ENCODE results near the gene VSX1.

Gene VSX1

GRCh38 chr20:25032065-25032477 lies 49.9 kb downstream of the VSX1 start:
- TF ChIP-seq ZNF585B (tag by site-specific recombination; IDR thresholded peaks at IDR 0.05) (no peak), ZNF248 (tag by site-specific recombination; IDR thresholded peaks at IDR 0.05) (no peak), ZNF449 (tag by site-specific recombination; IDR thresholded peaks at IDR 0.05) (no peak), KLF17 (tag by site-specific recombination; IDR thresholded peaks at IDR 0.05) (no peak), ZNF48 (tag by site-specific recombination; IDR thresholded peaks at IDR 0.05) (no peak), ZNF398 (tag by site-specific recombination; IDR thresholded peaks at IDR 0.05) (no peak), ZNF837 (tag by site-specific recombination; IDR thresholded peaks at IDR 0.05) (no peak), ZNF239 (tag by site-specific recombination; IDR thresholded peaks at IDR 0.05) (no peak), ZSCAN4 (tag by site-specific recombination; IDR thresholded peaks at IDR 0.05) (no peak)
- POLR2A ChIA-PET = no interaction called here
- Histone ChIP-seq H3K4me1 (ENCODE audit: control insufficient read depth, insufficient read depth, low read length) (peaks cover 7% of the 10 kb centered on the region), H3K9me3 (ENCODE audit: control insufficient read depth, insufficient read depth, low read depth, low read length) (no peaks in the 10 kb centered on the region), H3K36me3 (ENCODE audit: control insufficient read depth in 2 of 2, insufficient read depth in 1 of 2, low read length in 2 of 2) (peaks cover 0 to 3% of the 10 kb centered on the region in 2 experiments; a peak in 1 of 3 replicates), H3K4me3 (ENCODE audit: low read depth, low read length) (no peak overlapping the region), H3K27ac (ENCODE audit: extremely low read depth, low read depth, low read length) (no peak overlapping the region)
- CTCF ChIA-PET = no interaction called here

- no peak overlapping the region for H3K4me3 ChIP-seq (ENCODE audit: low read depth, low read length)
- no peak overlapping the region for H3K27ac ChIP-seq (ENCODE audit: extremely low read depth, low read depth, low read length)
- TF ChIP-seq, protein P1, sequence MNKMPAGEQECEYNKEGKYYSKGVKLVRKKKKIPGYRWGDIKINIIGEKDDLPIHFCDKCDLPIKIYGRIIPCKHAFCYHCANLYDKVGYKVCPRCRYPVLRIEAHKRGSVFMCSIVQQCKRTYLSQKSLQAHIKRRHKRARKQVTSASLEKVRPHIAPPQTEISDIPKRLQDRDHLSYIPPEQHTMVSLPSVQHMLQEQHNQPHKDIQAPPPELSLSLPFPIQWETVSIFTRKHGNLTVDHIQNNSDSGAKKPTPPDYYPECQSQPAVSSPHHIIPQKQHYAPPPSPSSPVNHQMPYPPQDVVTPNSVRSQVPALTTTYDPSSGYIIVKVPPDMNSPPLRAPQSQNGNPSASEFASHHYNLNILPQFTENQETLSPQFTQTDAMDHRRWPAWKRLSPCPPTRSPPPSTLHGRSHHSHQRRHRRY (tag by site-specific recombination; IDR thresholded peaks at IDR 0.05) = no peak
- TF ChIP-seq ZNF549 (tag by site-specific recombination; IDR thresholded peaks at IDR 0.05) (no peak), BCL11B (tag by site-specific recombination; IDR thresholded peaks at IDR 0.05; ENCODE audit: low read depth) (no peak), ZNF19 (tag by site-specific recombination; IDR thresholded peaks at IDR 0.05; ENCODE audit: low read depth) (no peak), ZNF223 (tag by site-specific recombination; IDR thresholded peaks at IDR 0.05) (no peak), HOXA7 (CRISPR knock-in tag; IDR thresholded peaks at IDR 0.05; ENCODE audit: borderline replicate concordance) (no peak), ZNF175 (tag by site-specific recombination; IDR thresholded peaks at IDR 0.05) (no peak), ZNF621 (tag by site-specific recombination; IDR thresholded peaks at IDR 0.05) (no peak), ZIC2 (tag by site-specific recombination; IDR thresholded peaks at IDR 0.05) (no peak)
- H3K36me3 ChIP-seq (ENCODE audit: control insufficient read depth in 2 of 2, insufficient read depth in 1 of 2, low read length in 2 of 2) = peaks cover 0 to 3% of the 10 kb centered on the region in 2 experiments; a peak in 1 of 3 replicates
- peaks cover 7% of the 10 kb centered on the region for H3K4me1 ChIP-seq (ENCODE audit: control insufficient read depth, insufficient read depth, low read length)
- no peaks in the 10 kb centered on the region for H3K9me3 ChIP-seq (ENCODE audit: control insufficient read depth, insufficient read depth, low read depth, low read length)
- ChIA-PET CTCF (no interaction called here), POLR2A (no interaction called here)
Observed at GRCh38 chr20:25031241-25031640, 50.7 kb downstream of the VSX1 start.

Measured in HEK293 (cell line).